Nephron progenitor cell (in vitro differentiated cells): Measurements from ENCODE around the gene NUDT16.

Experiments used
- DNase-seq: peaks from one replicate; pipeline ENCODE4 v3.0.0; 2021
- H3K27ac Mint-ChIP-seq: 2 replicates; pipeline ENCODE4 v1.8.0; 2021; ENCODE audit warnings: mild to moderate bottlenecking, moderate library complexity, mixed read lengths
- H3K27me3 Mint-ChIP-seq: 2 replicates; pipeline ENCODE4 v1.8.0; 2021; ENCODE audit warnings: mild to moderate bottlenecking, low read depth, mixed read lengths; ENCODE audit not compliant: poor library complexity
- H3K36me3 Mint-ChIP-seq: 2 replicates; pipeline ENCODE4 v1.8.0; 2021; ENCODE audit warnings: low read depth, mixed read lengths
- H3K4me1 Mint-ChIP-seq: 2 replicates; pipeline ENCODE4 v1.8.0; 2021; ENCODE audit warnings: mixed read lengths
- H3K4me3 Mint-ChIP-seq: 2 replicates; pipeline ENCODE4 v1.8.0; 2021; ENCODE audit warnings: mild to moderate bottlenecking, moderate library complexity, mixed read lengths
- H3K9me3 Mint-ChIP-seq: 2 replicates; pipeline ENCODE4 v1.8.0; 2021; ENCODE audit warnings: mild to moderate bottlenecking, moderate library complexity, mixed read lengths
- TF ChIP-seq, protein P1 (sequence below): fragments of 200-600 bp; sonication (generic); IDR thresholded peaks from 2 replicates; pipeline ENCODE4 v1.5.0; 2021; ENCODE audit warnings: antibody characterized with exemption

NUDT16 gene

DNA sequence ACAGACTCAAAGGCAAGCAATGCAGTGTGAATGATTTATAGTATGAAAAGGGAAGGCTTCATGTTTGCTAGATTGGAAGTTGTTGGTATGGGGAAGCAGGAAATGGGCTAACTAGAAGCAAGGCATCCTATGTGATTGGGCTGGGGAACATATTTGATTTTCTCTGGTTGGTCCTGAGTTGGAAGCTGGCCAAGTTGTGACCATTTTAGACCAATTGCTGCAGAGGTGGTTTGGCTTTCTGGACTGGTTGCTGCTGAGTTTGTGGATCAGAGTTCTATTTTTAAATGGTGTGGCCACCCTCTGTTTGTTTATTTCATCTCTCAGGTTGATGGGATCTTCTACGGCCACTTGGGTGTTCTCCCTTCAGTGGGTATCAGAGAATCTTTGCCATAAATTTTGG is 39.7 kb downstream of the NUDT16 start:
- Mint-ChIP-seq H3K4me1 (no peaks in the 10 kb centered on the region), H3K4me3 (no peak overlapping the region), H3K27me3 (peaks cover 14% of the 10 kb centered on the region), H3K36me3 (no peaks in the 10 kb centered on the region), H3K9me3 (peaks cover 5% of the 10 kb centered on the region), H3K27ac (no peak overlapping the region)
- DNase-seq = no peak
- TF ChIP-seq, protein P1, sequence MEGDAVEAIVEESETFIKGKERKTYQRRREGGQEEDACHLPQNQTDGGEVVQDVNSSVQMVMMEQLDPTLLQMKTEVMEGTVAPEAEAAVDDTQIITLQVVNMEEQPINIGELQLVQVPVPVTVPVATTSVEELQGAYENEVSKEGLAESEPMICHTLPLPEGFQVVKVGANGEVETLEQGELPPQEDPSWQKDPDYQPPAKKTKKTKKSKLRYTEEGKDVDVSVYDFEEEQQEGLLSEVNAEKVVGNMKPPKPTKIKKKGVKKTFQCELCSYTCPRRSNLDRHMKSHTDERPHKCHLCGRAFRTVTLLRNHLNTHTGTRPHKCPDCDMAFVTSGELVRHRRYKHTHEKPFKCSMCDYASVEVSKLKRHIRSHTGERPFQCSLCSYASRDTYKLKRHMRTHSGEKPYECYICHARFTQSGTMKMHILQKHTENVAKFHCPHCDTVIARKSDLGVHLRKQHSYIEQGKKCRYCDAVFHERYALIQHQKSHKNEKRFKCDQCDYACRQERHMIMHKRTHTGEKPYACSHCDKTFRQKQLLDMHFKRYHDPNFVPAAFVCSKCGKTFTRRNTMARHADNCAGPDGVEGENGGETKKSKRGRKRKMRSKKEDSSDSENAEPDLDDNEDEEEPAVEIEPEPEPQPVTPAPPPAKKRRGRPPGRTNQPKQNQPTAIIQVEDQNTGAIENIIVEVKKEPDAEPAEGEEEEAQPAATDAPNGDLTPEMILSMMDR = no peak

DNA sequence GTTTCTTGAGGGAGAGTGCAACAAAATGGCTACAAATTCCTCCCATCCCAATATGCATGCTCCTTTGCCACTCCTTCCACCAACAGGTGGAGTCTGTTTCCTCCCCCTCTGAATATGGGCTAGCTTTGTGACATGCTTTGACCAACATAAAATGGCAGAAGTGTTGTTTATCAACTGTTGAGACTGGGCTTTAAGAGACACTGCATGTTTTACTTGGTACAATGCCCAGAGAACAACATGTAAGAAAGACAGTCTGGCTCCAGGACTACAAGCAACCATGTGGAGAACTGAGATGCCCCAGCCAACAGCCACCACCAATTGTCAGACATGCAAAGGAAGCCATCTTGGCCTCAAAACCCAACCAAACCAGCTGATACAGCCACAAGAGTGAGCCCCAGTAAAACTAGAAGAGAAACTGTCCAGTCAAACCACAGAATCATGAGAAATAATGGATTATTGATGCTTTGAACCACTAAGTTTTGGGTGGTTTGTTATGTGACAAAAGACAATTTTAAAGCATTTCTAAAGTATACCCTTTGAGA is 40.5 kb downstream of the NUDT16 start:
- Mint-ChIP-seq H3K27me3 (peaks cover 14% of the 10 kb centered on the region), H3K9me3 (no peaks in the 10 kb centered on the region), H3K36me3 (no peaks in the 10 kb centered on the region), H3K4me1 (no peaks in the 10 kb centered on the region), H3K4me3 (no peak overlapping the region), H3K27ac (no peak overlapping the region)
- TF ChIP-seq, protein P1 = no peak
- DNase-seq = no peak

DNA sequence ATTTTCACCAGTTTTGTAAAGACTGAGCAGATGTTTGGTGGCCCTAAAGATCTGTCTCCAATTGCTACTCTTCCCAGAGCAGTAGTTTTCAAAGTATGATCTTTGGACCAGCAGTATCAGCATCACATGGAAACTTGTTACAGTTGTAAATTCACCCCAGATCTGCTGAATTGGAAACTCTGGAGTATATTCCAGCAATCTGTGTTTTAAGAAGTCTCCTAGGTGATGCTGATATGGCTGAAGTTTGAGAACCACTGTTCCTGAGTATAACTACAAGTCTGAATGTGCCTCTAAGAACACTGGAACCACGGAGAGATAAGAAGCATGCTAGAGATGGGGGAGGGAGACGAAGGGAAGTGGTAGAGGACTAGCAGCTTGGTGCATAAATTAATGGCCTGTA is 45.7 kb downstream of the NUDT16 start:
- TF ChIP-seq, protein P1 = no peak
- DNase-seq = no peak
- Mint-ChIP-seq H3K27ac (no peak overlapping the region), H3K4me1 (no peaks in the 10 kb centered on the region), H3K36me3 (no peaks in the 10 kb centered on the region), H3K27me3 (peaks cover 3% of the 10 kb centered on the region), H3K9me3 (no peaks in the 10 kb centered on the region), H3K4me3 (no peak overlapping the region)

DNA sequence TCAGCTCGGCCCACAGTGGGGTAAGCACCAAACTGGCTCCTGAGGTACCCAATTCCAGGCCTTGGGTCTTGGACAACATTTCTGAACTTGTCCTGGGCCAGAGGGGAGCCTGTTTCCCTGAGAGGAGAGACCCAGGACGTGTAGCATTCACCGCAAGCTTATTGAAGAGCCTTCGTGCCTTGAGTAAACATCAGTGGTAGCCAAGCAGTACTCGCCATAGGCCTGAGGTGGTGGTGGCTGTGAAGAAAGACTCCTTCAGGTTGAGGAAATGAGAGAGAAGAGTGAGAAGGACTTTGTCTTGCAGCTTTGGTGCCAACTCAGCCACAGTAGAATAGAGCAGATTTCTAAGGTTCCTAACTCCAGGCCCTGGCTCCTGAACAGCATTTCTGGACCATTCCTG is 50.2 kb downstream of the NUDT16 start:
- Mint-ChIP-seq H3K27me3 (no peaks in the 10 kb centered on the region), H3K9me3 (no peaks in the 10 kb centered on the region), H3K36me3 (no peaks in the 10 kb centered on the region), H3K4me1 (no peaks in the 10 kb centered on the region), H3K27ac (no peak overlapping the region), H3K4me3 (no peak overlapping the region)
- TF ChIP-seq, protein P1 = no peak
- DNase-seq = no peak

DNA sequence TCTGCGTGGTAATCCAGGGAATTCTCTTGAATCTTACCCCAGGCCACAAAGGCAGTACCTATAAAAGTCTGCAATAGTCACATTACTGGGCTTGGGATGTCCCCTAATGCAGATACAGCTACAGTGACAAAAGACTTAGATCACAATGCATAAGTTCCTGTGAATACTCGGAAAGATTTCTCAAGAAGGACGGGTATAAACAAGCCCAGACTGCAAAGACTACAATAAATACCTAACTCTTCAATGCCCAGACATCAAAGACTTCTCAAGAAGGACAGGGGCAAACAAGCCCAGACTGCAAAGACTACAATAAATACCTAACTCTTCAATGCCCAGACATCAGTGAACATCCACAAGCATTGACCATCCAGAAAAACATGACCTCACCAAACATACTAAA is 50.9 kb downstream of the NUDT16 start:
- H3K9me3 Mint-ChIP-seq = no peaks in the 10 kb centered on the region
- no peak overlapping the region for H3K27ac Mint-ChIP-seq
- no peak for DNase-seq
- no peak overlapping the region for H3K4me3 Mint-ChIP-seq
- no peaks in the 10 kb centered on the region for H3K36me3 Mint-ChIP-seq
- no peaks in the 10 kb centered on the region for H3K27me3 Mint-ChIP-seq
- TF ChIP-seq, protein P1 = no peak
- no peaks in the 10 kb centered on the region for H3K4me1 Mint-ChIP-seq

DNA sequence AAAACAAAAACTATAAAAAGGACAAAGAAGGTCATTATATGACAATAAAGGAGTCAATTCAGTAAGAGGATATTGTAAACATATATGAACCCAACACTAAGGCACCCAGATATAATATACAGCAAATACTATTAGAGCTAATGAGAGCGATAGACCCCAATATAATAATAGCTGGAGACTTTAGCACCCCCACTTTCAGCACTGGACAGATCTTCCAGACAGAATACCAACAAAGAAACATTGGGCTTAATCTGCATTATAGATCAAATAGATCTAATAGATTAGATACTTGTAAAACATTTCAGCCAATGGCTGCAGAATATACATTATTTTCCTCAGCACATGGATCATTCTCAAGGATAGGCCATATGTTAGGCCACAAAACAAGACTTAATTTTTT is 53.4 kb downstream of the NUDT16 start:
- TF ChIP-seq, protein P1 = no peak
- Mint-ChIP-seq H3K9me3 (no peaks in the 10 kb centered on the region), H3K36me3 (no peaks in the 10 kb centered on the region), H3K27me3 (no peaks in the 10 kb centered on the region), H3K4me3 (no peak overlapping the region), H3K4me1 (no peaks in the 10 kb centered on the region), H3K27ac (no peak overlapping the region)
- DNase-seq = no peak
